HCT116 (cell line): ENCODE measurements around the gene NDUFS3. TPM values are rescaled to one million over a fixed set of nuclear protein-coding genes. Genes with fewer than 3 reads are reported as not detected.

Experiments
- ATAC-seq: fragments of 200-7000 bp; cut with Tn5 transposase; 2 replicates; pipeline ENCODE4 v1.9.1; 2020; ENCODE audit warnings: mild to moderate bottlenecking, moderate library complexity
- BruUV-seq: library from RNA; stranded (reverse); fragments of 400-500 nt; replicated peaks from 2 replicates; lab custom pipeline; 2021; lab: Mats Ljungman, UMichigan
- CTCF ChIA-PET: fragments of 300-600 bp; sonication (Branson Sonifier 250); formaldehyde crosslinking; loops from one replicate; lab custom pipeline; 2021; ENCODE audit warnings: antibody characterized with exemption; lab: Charles Lee
- POLR2A ChIA-PET: fragments of 300-600, 350-600 bp; sonication (Branson Sonifier 250); formaldehyde crosslinking; loops from one replicate; lab custom pipeline; 2021; ENCODE audit warnings: antibody characterized with exemption; lab: Charles Lee
- RAD21 ChIA-PET, 2 experiments: fragments of 300-600 bp; sonication (Branson Sonifier 250); formaldehyde crosslinking; loops; one replicate each; lab custom pipeline; 2023; ENCODE audit warnings: low total read pairs in 2 of 2; ENCODE audit not compliant: uncharacterized antibody in 2 of 2, unreplicated experiment in 2 of 2, low non-redundant PET in 1 of 2; lab: Charles Lee
- DNase-seq: peaks from one replicate; pipeline ENCODE4 v3.0.0-alpha.2; 2010; ENCODE audit warnings: low read depth, low spot score
- H2AFZ ChIP-seq: fragments of 200-600 bp; shearing (Covaris generic), sonication (generic); 2 replicates; pipeline ENCODE4 v1.6.1; 2017; ENCODE audit warnings: low read depth, mixed run types, mixed read lengths, antibody characterized with exemption, low read length; ENCODE audit not compliant: poor library complexity, severe bottlenecking
- H3K27ac ChIP-seq: 2 replicates; pipeline ENCODE4 v1.5.1; 2012; ENCODE audit warnings: low read depth, low read length
- H3K27me3 ChIP-seq: fragments of 200-600 bp; sonication (generic); 2 replicates; pipeline ENCODE4 v1.6.1; 2016; ENCODE audit warnings: mixed run types, low read length, mixed read lengths; ENCODE audit not compliant: insufficient read depth
- H3K36me3 ChIP-seq, 2 experiments: fragments of 200-500 bp in 1 of 2; fragments of 200-600 bp in 1 of 2; sonication (Bioruptor generic) in 1 of 2; sonication (generic) in 1 of 2; 2 replicates each; pipeline versions ENCODE4 v1.5.1 to v1.6.1; 2014 to 2016; ENCODE audit warnings: low read length in 2 of 2, inconsistent platforms in 1 of 2, mixed read lengths in 1 of 2, mixed run types in 1 of 2; ENCODE audit not compliant: insufficient read depth in 2 of 2, control insufficient read depth in 1 of 2
- H3K4me1 ChIP-seq, 2 experiments: fragments of 200-600 bp in 1 of 2; sonication (generic) in 1 of 2; 2 replicates each; pipeline versions ENCODE4 v1.5.1 to v1.6.1; 2012 to 2017; ENCODE audit warnings: low read length in 2 of 2, inconsistent platforms in 1 of 2, mild to moderate bottlenecking in 1 of 2, mixed read lengths in 1 of 2, mixed run types in 1 of 2, moderate library complexity in 1 of 2; ENCODE audit not compliant: insufficient read depth in 2 of 2, control insufficient read depth in 1 of 2
- H3K4me2 ChIP-seq: fragments of 200-600 bp; sonication (generic); 2 replicates; pipeline ENCODE4 v1.6.1; 2017; ENCODE audit warnings: mixed run types, low read length, mixed read lengths
- H3K4me3 ChIP-seq, 2 experiments: fragments of 200-600 bp in 1 of 2; sonication (generic) in 1 of 2; replicated peaks in 1 of 2; 2 replicates each; pipeline ENCODE4 v1.5.1; 2011 to 2016; ENCODE audit warnings: low read length in 2 of 2, control low read depth in 1 of 2, low read depth in 1 of 2, mild to moderate bottlenecking in 1 of 2, mixed read lengths in 1 of 2, mixed run types in 1 of 2
- H3K79me2 ChIP-seq: fragments of 200-600 bp; sonication (generic); 2 replicates; pipeline ENCODE4 v1.6.1; 2017; ENCODE audit warnings: mild to moderate bottlenecking, mixed run types, low read length, moderate library complexity, mixed read lengths; ENCODE audit not compliant: insufficient read depth
- H3K9ac ChIP-seq: fragments of 200-600 bp; sonication (generic); 2 replicates; pipeline ENCODE4 v1.6.1; 2016; ENCODE audit warnings: low read length, mixed read lengths
- H3K9me2 ChIP-seq: fragments of 200-600 bp; sonication (generic), shearing (Covaris generic); 2 replicates; pipeline ENCODE4 v1.6.1; 2017; ENCODE audit warnings: mixed run types, mild to moderate bottlenecking, moderate library complexity; ENCODE audit not compliant: insufficient read depth
- H3K9me3 ChIP-seq, 2 experiments: fragments of 200-500 bp in 1 of 2; fragments of 200-600 bp in 1 of 2; sonication (Bioruptor generic) in 1 of 2; sonication (generic) in 1 of 2; 2 replicates each; pipeline ENCODE4 v1.6.1; 2014 to 2017; ENCODE audit warnings: low read length in 2 of 2, mixed read lengths in 2 of 2, inconsistent platforms in 1 of 2, low read depth in 1 of 2, mild to moderate bottlenecking in 1 of 2, mixed run types in 1 of 2, moderate library complexity in 1 of 2; ENCODE audit not compliant: control insufficient read depth in 1 of 2, insufficient read depth in 1 of 2
- H4K20me1 ChIP-seq: fragments of 200-600 bp; sonication (generic), shearing (Covaris generic); 2 replicates; pipeline ENCODE4 v1.6.1; 2017; ENCODE audit warnings: mixed run types, mild to moderate bottlenecking, moderate library complexity; ENCODE audit not compliant: insufficient read depth
- ATF3 ChIP-seq: IDR thresholded peaks from 2 replicates; pipeline ENCODE4 v1.6.1; 2012
- EGR1 ChIP-seq: IDR thresholded peaks from 2 replicates; pipeline ENCODE4 v1.6.1; 2012; ENCODE audit warnings: low read depth
- ELF1 ChIP-seq: IDR thresholded peaks from 2 replicates; pipeline ENCODE4 v1.6.1; 2012; ENCODE audit warnings: low read depth, borderline replicate concordance
- EZH2 ChIP-seq: fragments of 200-600 bp; sonication (generic); IDR thresholded peaks from 2 replicates; pipeline ENCODE4 v1.6.1; 2017; ENCODE audit warnings: antibody characterized with exemption, mixed run types
- FOSL1 ChIP-seq: IDR thresholded peaks from 2 replicates; pipeline ENCODE4 v1.6.1; 2012; ENCODE audit warnings: low read depth
- POLR2AphosphoS5 ChIP-seq: IDR thresholded peaks from 2 replicates; pipeline ENCODE4 v1.6.1; 2011; ENCODE audit warnings: mild to moderate bottlenecking, low read depth, low read length, moderate library complexity
- SIN3A ChIP-seq: IDR thresholded peaks from 2 replicates; pipeline ENCODE4 v1.6.1; 2012; ENCODE audit warnings: low read depth
- SP1 ChIP-seq: IDR thresholded peaks from 2 replicates; pipeline ENCODE4 v1.6.1; 2012; ENCODE audit warnings: low read depth
- YY1 ChIP-seq: IDR thresholded peaks from 2 replicates; pipeline ENCODE4 v1.6.1; 2011; ENCODE audit warnings: low read length, low read depth, moderate library complexity, mild to moderate bottlenecking; ENCODE audit not compliant: insufficient replicate concordance; ENCODE audit errors: extremely low read depth
- intact Hi-C: fragments of 100-400 bp; cut with micrococcal nuclease; formaldehyde crosslinking; loops from 2 replicates; pipeline ENCODE4 v1.10.0; 2022
- total RNA-seq: library from RNA; stranded (reverse); gene quantifications from one replicate; pipeline ENCODE4 v1.2.1, GENCODE V29; 2021; ENCODE audit not compliant: unreplicated experiment

Gene NDUFS3
- total RNA-seq, 1 experiment from 2014 or later: 134 TPM

- H3K27ac ChIP-seq: no peak overlapping the region
- intact Hi-C loops: no loop called here
- H3K36me3 ChIP-seq: peaks cover 34 to 43% of the 10 kb centered on the region in 2 experiments
Observed at GRCh38 chr11:47620836-47621378, 42.0 kb downstream of the NDUFS3 start.

GRCh38 chr11:47626234-47626633 is 47.4 kb downstream of the NDUFS3 start:
- no peak for ATAC-seq
- Histone ChIP-seq H3K4me2 (no peak overlapping the region), H2AFZ (no peak overlapping the region), H3K9ac (no peak overlapping the region), H3K9me3 (no peaks in the 10 kb centered on the region), H3K4me1 (no peaks in the 10 kb centered on the region), H3K27me3 (no peaks in the 10 kb centered on the region), H3K9me2 (no peaks in the 10 kb centered on the region), H3K4me3 (no peak overlapping the region), H3K79me2 (no peaks in the 10 kb centered on the region), H3K36me3 (peaks cover 47 to 56% of the 10 kb centered on the region in 2 experiments), H3K27ac (no peak overlapping the region), H4K20me1 (no peaks in the 10 kb centered on the region)
- ChIA-PET CTCF (no interaction called here), POLR2A (no interaction called here), RAD21 (no interaction called here)
- DNase-seq: no peak
- TF ChIP-seq EZH2 (no peak), ELF1 (no peak), POLR2AphosphoS5 (no peak), SP1 (no peak), FOSL1 (no peak), YY1 (no peak), EGR1 (no peak), SIN3A (no peak)
- BruUV-seq: no TSS peak
- intact Hi-C loops: no loop called here

More at GRCh38 chr11:47620836-47621378, 42.0 kb downstream of the NDUFS3 start:
- no peaks in the 10 kb centered on the region for H3K9me3 ChIP-seq
- H3K4me3 ChIP-seq: no peak overlapping the region
- no peaks in the 10 kb centered on the region for H3K4me1 ChIP-seq
- ATAC-seq (no peak), DNase-seq (no peak)
- ChIA-PET RAD21 (no interaction called here), POLR2A (no interaction called here), CTCF (no interaction called here)
- H3K9me2 ChIP-seq: no peaks in the 10 kb centered on the region
- H3K9ac ChIP-seq: no peak overlapping the region
- no peaks in the 10 kb centered on the region for H3K27me3 ChIP-seq
- H4K20me1 ChIP-seq: no peaks in the 10 kb centered on the region; the same call in 1 of the 2 replicates
- no peak overlapping the region for H2AFZ ChIP-seq
- H3K79me2 ChIP-seq: no peaks in the 10 kb centered on the region
- H3K4me2 ChIP-seq: no peak overlapping the region
- no TSS peak for BruUV-seq
- TF ChIP-seq EZH2: no peak
- TF ChIP-seq ATF3: no peak
- no peak for TF ChIP-seq SIN3A
